ENCODE results near the gene ZP4.
"Not testable (repeated sequence)": the region's sequence is repeated elsewhere in the genome, so short reads cannot be mapped to it uniquely, and the experiment has no call there.

ZP4 gene

GRCh38 chr1:237875291-237875690 lies 15.4 kb downstream of the ZP4 start:
- no peak for DNase-seq (ENCODE audit: low read depth, low spot score)

- peak; percentile 39 for DNase-seq (ENCODE audit: low read depth, low spot score)
These were observed 17.1 kb downstream of the ZP4 start for GRCh38 chr1:237873487-237874211.

GRCh38 chr1:237868817-237869600 lies 21.7 kb downstream of the ZP4 start:
- DNase-seq (ENCODE audit: low read depth, low spot score), result no peak

- DNase-seq (ENCODE audit: low read depth, low spot score), result no peak
These were observed 23.3 kb downstream of the ZP4 start for GRCh38 chr1:237867380-237867888.

GRCh38 chr1:237864338-237865244 lies 26.1 kb downstream of the ZP4 start:
- peak; percentile 79 for DNase-seq (ENCODE audit: low read depth, low spot score)

- DNase-seq (ENCODE audit: low read depth, low spot score), result no peak
These were observed 27.5 kb downstream of the ZP4 start for GRCh38 chr1:237863234-237863633.

GRCh38 chr1:237861944-237862343 lies 28.8 kb downstream of the ZP4 start:
- DNase-seq (ENCODE audit: low read depth, low spot score), result no peak

- no peak for DNase-seq (ENCODE audit: low read depth, low spot score)
These were observed 31.7 kb downstream of the ZP4 start for GRCh38 chr1:237858992-237859391.

GRCh38 chr1:237857455-237857854 lies 33.3 kb downstream of the ZP4 start:
- no peak for DNase-seq (ENCODE audit: low read depth, low spot score)

- no peak for DNase-seq (ENCODE audit: low read depth, low spot score)
These were observed 38.4 kb downstream of the ZP4 start for GRCh38 chr1:237852342-237852741.

GRCh38 chr1:237851210-237851845 lies 39.4 kb downstream of the ZP4 start:
- peak; percentile 43 for DNase-seq (ENCODE audit: low read depth, low spot score)

- DNase-seq (ENCODE audit: low read depth, low spot score), result not testable (repeated sequence)
These were observed 47.2 kb downstream of the ZP4 start for GRCh38 chr1:237843516-237843915.

- DNase-seq (ENCODE audit: low read depth, low spot score), result no peak
These were observed 49.2 kb downstream of the ZP4 start for GRCh38 chr1:237841485-237841884.

GRCh38 chr1:237838904-237839534 lies 51.7 kb downstream of the ZP4 start:
- DNase-seq (ENCODE audit: low read depth, low spot score), result no peak

- DNase-seq (ENCODE audit: low read depth, low spot score), result no peak
These were observed 52.4 kb downstream of the ZP4 start for GRCh38 chr1:237838320-237838719.

GRCh38 chr1:237834461-237834860 lies 56.3 kb downstream of the ZP4 start:
- DNase-seq (ENCODE audit: low read depth, low spot score), result no peak

GRCh38 chr1:237834048-237834447 lies 56.7 kb downstream of the ZP4 start:
- DNase-seq (ENCODE audit: low read depth, low spot score), result no peak

GRCh38 chr1:237832858-237833257 lies 57.9 kb downstream of the ZP4 start:
- no peak for DNase-seq (ENCODE audit: low read depth, low spot score)

Measured in ELF-1 (cell line).